RPMI8226 (cell line): ENCODE measurements around the gene ANKRD31.
"Not testable (repeated sequence)": the region's sequence is repeated elsewhere in the genome, so short reads cannot be mapped to it uniquely, and the experiment has no call there.

Experiments used
- DNase-seq: peaks from one replicate; pipeline ENCODE4 v3.0.0-alpha.2; 2015

The ANKRD31 gene

GRCh38 chr5:75130818-75131349, 105.8 kb downstream of the ANKRD31 start:
- no peak for DNase-seq

GRCh38 chr5:75116856-75117255, 119.8 kb downstream of the ANKRD31 start:
- DNase-seq: no peak

GRCh38 chr5:75114311-75114710, 122.4 kb downstream of the ANKRD31 start:
- not testable (repeated sequence) for DNase-seq

- DNase-seq: no peak
Observed at GRCh38 chr5:75113354-75114113, 123.1 kb downstream of the ANKRD31 start.

GRCh38 chr5:75108931-75109596, 127.6 kb downstream of the ANKRD31 start:
- DNase-seq: no peak

GRCh38 chr5:75108515-75108914, 128.2 kb downstream of the ANKRD31 start:
- DNase-seq: no peak

DNA sequence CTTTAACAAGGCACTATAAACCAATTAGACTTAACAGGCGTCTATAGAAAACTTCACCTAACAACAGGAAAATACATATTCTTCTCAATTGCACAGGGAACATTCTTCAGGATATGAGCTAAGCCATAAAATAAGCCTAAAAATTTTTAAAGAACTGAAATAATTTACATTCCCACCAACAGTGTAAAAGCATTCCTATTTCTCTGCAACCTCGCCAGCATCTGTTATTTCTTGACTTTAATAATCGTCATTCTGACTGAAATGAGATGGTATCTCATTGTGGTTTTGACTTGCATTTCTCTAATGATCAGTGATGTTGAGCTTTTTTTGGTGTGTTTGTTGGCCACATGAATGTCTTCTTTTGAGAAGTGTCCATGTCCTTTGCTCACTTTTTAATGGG, 140.7 kb downstream of the ANKRD31 start:
- not testable (repeated sequence) for DNase-seq

DNA sequence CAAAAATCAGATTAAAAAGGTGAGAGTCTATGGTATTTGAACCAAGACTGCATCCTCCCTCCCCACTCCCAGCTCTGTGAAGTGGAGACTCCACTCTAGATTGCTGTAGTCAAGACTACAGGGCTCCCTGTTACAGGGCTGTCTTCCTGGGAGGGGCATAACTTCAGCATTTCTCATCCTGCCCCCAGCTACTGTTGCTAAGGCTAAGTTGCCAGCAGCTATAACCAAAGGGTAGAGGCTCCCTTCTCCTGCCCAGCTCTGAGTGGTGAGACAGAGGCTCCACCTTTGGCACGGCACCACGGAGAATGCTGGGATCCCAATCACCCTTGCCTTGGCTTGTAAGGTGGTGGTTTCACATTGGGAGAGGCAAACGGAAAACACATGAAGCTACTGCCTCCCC, 145.1 kb downstream of the ANKRD31 start:
- DNase-seq: no peak

GRCh38 chr5:75089662-75090061, 147.0 kb downstream of the ANKRD31 start:
- DNase-seq: no peak

DNA sequence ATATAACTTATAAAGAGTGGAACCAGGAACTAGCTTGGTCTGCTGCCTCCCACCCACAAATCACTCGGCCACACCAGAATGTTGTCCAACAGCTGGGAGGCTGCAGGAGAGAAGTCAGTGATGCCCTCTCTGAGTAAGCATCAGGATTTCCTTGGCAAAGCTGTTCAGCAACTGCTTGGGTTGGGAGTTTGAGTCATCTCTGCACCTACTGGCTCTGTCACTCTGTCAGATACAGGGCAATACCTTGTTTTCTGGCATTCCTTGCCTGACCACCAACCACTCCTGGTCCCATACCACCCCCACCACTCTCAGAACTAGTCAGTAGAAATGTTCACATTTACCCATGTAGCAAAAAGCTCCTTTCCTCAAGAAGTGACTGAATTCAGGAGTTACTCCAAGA, 147.5 kb downstream of the ANKRD31 start:
- no peak for DNase-seq

DNA sequence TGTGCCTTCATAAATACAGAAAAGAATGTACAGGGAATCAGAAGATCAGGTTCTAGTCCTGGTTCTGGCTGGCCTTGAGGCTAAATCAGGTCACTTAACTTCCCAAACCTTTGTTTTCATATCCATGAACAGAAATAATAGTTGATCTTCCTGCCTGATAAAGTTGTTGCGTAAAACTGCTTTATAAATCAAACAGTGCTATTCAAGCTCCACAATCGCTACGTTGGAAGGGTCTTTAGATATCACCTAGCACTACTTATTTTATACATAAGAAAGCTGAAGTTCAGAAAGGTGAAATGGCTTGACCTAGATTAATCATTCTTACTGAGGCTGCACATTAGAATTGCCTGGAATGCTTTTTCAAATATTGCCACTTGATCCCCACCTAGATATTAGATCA, 148.0 kb downstream of the ANKRD31 start:
- DNase-seq: no peak

DNA sequence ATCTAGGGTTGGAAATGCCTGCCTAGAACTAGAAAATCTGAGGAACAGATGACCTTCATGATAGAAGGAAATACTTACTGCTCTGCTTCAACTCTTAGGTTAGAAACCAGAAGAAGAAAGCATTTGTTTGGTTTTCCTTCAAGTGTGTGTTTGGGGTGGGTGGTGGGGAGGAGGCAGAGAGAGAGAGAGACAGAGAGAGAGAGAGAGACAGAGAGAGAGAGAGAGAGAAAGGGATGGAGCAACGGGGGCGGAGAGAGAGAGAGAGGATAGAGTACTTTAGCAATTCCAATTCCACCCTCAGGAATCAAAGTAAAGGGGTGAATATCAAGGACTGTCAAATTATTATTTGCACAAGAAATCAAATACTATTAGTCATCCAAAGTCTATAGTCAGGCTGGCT, 155.2 kb downstream of the ANKRD31 start:
- DNase-seq: no peak

DNA sequence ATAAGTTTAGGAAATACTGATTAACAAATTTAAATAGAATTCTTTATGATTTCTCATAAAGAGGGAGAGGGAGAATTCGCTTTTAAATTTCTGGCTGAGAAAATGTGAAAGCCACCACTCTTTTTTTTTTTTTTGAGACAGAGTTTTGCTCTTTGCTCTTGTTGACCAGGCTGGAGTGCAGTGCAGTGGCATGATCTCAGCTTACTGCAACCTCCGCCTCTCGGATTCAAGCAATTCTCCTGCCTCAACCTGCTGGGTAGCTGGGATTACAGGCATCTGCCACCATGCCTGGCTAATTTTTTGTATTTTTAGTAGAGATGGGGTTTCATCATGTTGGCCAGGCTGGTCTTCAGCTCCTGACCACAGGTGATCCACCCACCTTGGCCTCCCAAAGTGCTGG, 157.3 kb downstream of the ANKRD31 start:
- DNase-seq: not testable (repeated sequence)

- no peak for DNase-seq
Observed at GRCh38 chr5:75078027-75078426, 158.7 kb downstream of the ANKRD31 start.

- DNase-seq: no peak
Observed at GRCh38 chr5:75072061-75072460, 164.6 kb downstream of the ANKRD31 start.

- no peak for DNase-seq
Observed at GRCh38 chr5:75071100-75071499, 165.6 kb downstream of the ANKRD31 start.

DNA sequence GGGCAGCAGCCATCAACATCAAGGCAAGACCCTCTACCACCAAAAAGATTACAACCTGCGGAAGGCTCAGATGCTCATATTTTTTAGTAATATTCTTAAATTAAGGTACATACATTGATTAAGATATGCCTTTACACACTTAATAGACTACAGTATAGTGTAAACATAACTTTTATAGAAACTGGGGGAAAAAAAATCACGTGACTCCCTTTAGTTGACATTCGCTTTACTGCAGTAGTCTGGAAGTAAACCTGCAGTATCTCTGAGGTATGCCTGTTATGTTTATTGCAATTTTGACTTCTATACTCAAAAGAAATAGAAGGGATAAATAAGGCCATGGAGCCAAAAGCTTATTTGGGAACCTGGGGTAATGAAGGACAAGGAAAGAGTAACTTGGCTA, 169.2 kb downstream of the ANKRD31 start:
- no peak for DNase-seq

DNA sequence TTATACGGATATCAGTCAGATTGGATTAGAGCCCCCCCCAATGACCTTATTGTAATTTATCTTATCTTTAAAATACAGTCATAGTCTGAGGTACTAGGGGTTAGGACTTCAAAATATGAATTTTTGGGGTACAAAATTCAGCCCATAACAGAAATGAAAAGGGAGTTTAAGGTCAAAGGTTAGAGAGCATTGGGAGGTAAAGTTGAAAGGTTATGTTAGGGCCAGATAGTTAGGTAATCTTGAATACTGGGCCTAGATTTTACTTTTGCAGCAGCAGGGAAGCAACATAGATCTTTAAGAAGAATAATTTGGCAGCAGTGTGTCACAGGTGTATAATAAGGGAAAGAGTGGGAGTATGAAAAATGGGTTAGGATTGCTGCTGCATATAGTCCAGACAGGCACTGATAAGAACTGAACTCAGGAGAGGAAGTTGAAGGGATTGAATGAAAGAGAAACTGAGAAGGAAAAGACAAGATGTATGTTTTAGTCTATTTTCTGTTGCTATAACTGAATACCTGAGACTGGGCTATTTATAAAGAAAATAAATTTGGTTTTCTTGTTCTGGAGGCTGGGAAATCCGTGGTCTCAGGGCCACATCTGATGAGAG, 173.7 kb downstream of the ANKRD31 start:
- no peak for DNase-seq

GRCh38 chr5:75059912-75060545, 176.6 kb downstream of the ANKRD31 start:
- DNase-seq: no peak

GRCh38 chr5:75058986-75059535, 177.6 kb downstream of the ANKRD31 start:
- DNase-seq: no peak

- no peak for DNase-seq
Observed at GRCh38 chr5:75057561-75057960, 179.1 kb downstream of the ANKRD31 start.

GRCh38 chr5:75055727-75056144, 180.9 kb downstream of the ANKRD31 start:
- DNase-seq: no peak
